Peyer's patch (tissue), 4 donors: Measurements from ENCODE around the gene TGFBR3L. TPM values are rescaled to one million over a fixed set of nuclear protein-coding genes. Genes with fewer than 3 reads are reported as not detected.

Source experiments
- DNase-seq, 3 donors: peaks; one replicate each; pipeline ENCODE4 v3.0.0-alpha.2; 2017 to 2019
- H3K27ac ChIP-seq, 4 donors: fragments of 200-600 bp; sonication (generic); one replicate each; pipeline ENCODE4 v1.5.1; 2016 to 2019
- H3K27me3 ChIP-seq, 2 donors: fragments of 200-600 bp; sonication (generic); one replicate each; pipeline ENCODE4 v1.5.1; 2019
- H3K36me3 ChIP-seq, 3 donors: fragments of 200-600 bp; sonication (generic); one replicate each; pipeline ENCODE4 v1.5.1; 2016 to 2019
- H3K4me1 ChIP-seq, 4 donors: fragments of 200-600 bp; sonication (generic); one replicate each; pipeline ENCODE4 v1.5.1; 2016 to 2019
- H3K4me3 ChIP-seq, 4 donors: fragments of 200-600 bp; sonication (generic); 1 replicate in 3 of 4; 2 replicates in 1 of 4; pipeline ENCODE4 v1.5.1; 2016 to 2019; ENCODE audit warnings: mild to moderate bottlenecking in 1 of 4
- H3K9me3 ChIP-seq, 4 donors: fragments of 200-600 bp; sonication (generic); one replicate each; pipeline ENCODE4 v1.5.1; 2016 to 2019; ENCODE audit warnings: mild to moderate bottlenecking in 1 of 4
- POLR2A ChIP-seq, 2 donors: fragments of 450-650 bp; IDR thresholded peaks; one replicate each; pipeline ENCODE4 v1.5.1; 2017; ENCODE audit warnings: antibody characterized with exemption in 2 of 2, mild to moderate bottlenecking in 2 of 2, moderate library complexity in 2 of 2
- total RNA-seq, 4 donors: library from RNA; depleted of rRNA; stranded (reverse); fragments of >200 nt; gene quantifications; one replicate each; pipeline ENCODE4 v1.1.0, GENCODE V29; 2016
- TF ChIP-seq, protein P1 (sequence below), 6 experiments: fragments of 450-650 bp in 4 of 6; fragments of 200-600 bp in 2 of 6; sonication (generic) in 1 of 6; IDR thresholded peaks; one replicate each; pipeline ENCODE4 v1.5.1; 2017 to 2019; ENCODE audit warnings: antibody characterized with exemption in 6 of 6, mild to moderate bottlenecking in 3 of 6, moderate library complexity in 1 of 6

TGFBR3L gene
- total RNA-seq, 4 donors from 2014 or later: not detected

DNA sequence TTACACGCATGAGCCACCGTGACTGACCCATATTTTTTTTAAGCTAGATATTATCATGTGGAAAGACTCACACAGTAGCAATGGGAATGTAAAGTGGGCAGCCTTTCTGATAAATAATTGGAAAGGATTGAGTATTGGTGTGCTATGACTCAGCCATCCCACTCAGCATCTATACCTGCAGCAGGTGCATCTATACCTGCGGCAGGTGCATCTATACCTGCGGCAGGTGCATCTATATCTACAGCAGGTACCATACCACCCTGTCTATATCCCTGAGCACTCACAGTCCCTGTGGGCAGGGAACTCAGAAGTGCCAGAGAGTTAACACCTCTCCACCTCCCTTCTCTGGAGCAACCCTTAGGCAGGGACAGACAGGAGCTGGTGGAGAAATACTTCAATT, 31.5 kb upstream of the TGFBR3L start:
- Histone ChIP-seq H3K9me3 (no peaks in the 10 kb centered on the region), H3K27ac (no peak overlapping the region), H3K4me3 (no peak overlapping the region), H3K27me3 (peaks cover 0 to 3% of the 10 kb centered on the region in 2 donors), H3K4me1 (peaks cover 0 to 2% (median 0%) of the 10 kb centered on the region in 4 donors), H3K36me3 (no peaks in the 10 kb centered on the region)
- DNase-seq: no peak
- TF ChIP-seq POLR2A (IDR thresholded peaks at IDR 0.05): no peak
- TF ChIP-seq, protein P1, sequence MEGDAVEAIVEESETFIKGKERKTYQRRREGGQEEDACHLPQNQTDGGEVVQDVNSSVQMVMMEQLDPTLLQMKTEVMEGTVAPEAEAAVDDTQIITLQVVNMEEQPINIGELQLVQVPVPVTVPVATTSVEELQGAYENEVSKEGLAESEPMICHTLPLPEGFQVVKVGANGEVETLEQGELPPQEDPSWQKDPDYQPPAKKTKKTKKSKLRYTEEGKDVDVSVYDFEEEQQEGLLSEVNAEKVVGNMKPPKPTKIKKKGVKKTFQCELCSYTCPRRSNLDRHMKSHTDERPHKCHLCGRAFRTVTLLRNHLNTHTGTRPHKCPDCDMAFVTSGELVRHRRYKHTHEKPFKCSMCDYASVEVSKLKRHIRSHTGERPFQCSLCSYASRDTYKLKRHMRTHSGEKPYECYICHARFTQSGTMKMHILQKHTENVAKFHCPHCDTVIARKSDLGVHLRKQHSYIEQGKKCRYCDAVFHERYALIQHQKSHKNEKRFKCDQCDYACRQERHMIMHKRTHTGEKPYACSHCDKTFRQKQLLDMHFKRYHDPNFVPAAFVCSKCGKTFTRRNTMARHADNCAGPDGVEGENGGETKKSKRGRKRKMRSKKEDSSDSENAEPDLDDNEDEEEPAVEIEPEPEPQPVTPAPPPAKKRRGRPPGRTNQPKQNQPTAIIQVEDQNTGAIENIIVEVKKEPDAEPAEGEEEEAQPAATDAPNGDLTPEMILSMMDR (IDR thresholded peaks at IDR 0.05): no peak

DNA sequence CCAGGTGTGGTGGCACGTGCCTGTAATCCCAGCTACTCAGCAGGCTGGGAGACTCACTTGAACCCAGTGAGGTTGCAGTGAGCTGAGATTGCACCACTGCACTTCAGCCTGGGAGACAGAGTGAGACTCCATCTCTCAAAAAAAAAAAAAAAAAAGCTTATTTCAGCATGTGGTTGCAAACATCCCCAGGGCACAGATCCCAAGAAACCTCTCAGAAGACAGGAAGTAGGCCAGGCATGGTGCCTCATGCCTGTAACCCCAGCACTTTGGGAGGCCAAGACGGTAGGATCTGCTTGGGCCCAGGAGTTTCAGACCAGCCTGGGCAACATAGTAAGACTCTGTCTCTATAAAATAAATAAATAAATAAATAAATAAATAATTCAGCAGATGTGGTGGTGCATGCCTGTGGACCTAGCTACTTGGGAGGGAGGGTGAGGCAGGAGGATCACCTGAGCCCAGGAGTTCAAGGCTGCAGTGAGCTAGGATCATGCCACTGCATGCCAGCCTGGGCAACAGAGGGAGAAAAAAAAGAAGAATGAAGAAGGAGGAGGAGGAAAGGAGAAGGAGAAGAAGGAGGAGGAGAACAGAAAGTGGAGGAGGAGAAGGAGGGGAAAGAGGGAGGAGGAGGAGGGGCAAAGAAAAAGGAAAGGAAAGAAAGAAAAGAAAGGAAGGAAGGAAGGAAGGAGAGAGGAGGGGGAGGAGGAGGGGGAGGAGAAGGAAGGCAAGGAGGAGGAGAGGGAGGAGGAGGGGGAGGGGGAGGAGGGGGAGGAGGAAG, 30.6 kb upstream of the TGFBR3L start:
- H3K36me3 ChIP-seq: no peaks in the 10 kb centered on the region
- DNase-seq: no peak
- TF ChIP-seq, protein P1 (IDR thresholded peaks at IDR 0.05): no peak
- no peak for TF ChIP-seq POLR2A (IDR thresholded peaks at IDR 0.05)
- no peak overlapping the region for H3K27ac ChIP-seq
- H3K4me1 ChIP-seq: peaks cover 0 to 11% (median 0%) of the 10 kb centered on the region in 4 donors
- no peaks in the 10 kb centered on the region for H3K9me3 ChIP-seq
- H3K4me3 ChIP-seq: no peak overlapping the region
- peaks cover 0 to 10% of the 10 kb centered on the region in 2 donors for H3K27me3 ChIP-seq

DNA sequence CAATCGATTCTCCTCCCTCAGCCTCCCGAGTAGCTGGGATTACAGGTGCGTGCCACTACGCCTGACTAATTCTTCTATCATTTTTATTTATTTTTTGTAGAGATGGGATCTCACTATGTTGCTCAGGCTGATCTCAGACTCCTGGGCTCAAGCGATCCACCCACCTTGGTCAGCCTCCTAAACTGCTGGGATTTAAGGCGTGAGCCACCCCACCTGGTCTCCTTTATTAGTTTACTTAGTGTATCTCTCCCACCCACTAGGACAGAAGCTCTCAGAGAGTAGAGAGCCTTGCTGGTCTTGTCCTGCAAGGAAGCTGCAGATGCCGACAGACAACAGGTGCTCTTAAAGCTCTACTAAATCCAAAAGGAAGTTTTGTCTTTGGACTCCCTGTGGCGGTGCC, 28.8 kb upstream of the TGFBR3L start:
- Histone ChIP-seq H3K27ac (no peak overlapping the region), H3K4me1 (peaks cover 0 to 12% (median 0%) of the 10 kb centered on the region in 4 donors), H3K9me3 (no peaks in the 10 kb centered on the region), H3K4me3 (no peak overlapping the region), H3K36me3 (no peaks in the 10 kb centered on the region), H3K27me3 (peaks cover 0 to 10% of the 10 kb centered on the region in 2 donors)
- no peak for TF ChIP-seq POLR2A (IDR thresholded peaks at IDR 0.05)
- TF ChIP-seq, protein P1 (IDR thresholded peaks at IDR 0.05): no peak
- no peak for DNase-seq

DNA sequence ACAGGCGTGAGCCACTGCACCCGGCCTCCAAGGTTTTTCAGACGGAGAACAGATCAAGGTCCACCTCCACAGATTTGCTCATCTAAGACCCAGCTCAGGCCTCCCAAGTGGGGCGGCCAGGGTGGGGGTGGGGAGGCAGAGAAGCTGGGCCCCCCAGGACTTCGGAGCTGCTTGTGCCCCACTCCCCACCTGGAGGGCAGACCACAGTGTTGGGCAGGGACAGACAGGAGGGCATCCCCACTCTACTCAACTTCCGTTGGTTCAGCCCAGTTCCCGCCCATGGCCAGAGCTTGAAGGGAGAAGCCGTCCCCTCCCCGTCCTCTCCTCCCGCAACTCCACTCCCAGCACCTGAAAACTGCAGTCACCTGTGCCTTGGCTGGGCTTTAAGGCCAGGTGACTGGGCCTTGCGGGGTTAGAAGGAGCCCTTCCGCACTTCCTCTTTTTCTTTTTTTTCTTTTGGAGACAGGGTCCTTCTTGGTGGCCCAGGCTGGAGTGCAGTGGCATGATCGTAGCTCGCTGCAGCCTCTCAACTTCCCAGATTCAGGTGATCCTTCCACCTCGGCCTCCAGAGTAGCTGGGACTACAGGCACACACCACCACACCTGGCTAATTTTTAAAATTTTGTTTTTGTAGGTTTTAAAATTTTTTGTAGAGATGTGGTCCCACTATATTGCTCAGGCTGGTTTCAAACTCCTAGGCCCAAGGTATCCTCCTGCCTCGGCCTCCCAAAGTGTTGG, 27.1 kb upstream of the TGFBR3L start:
- Histone ChIP-seq H3K36me3 (no peaks in the 10 kb centered on the region), H3K9me3 (no peaks in the 10 kb centered on the region), H3K27ac (no peak overlapping the region), H3K27me3 (peaks cover 0 to 10% of the 10 kb centered on the region in 2 donors), H3K4me3 (peak overlapping the region in 1 of 4 donors; percentile 56), H3K4me1 (peaks cover 0 to 12% (median 0%) of the 10 kb centered on the region in 4 donors)
- DNase-seq: no peak
- TF ChIP-seq POLR2A (IDR thresholded peaks at IDR 0.05): no peak
- TF ChIP-seq, protein P1 (IDR thresholded peaks at IDR 0.05): no peak

DNA sequence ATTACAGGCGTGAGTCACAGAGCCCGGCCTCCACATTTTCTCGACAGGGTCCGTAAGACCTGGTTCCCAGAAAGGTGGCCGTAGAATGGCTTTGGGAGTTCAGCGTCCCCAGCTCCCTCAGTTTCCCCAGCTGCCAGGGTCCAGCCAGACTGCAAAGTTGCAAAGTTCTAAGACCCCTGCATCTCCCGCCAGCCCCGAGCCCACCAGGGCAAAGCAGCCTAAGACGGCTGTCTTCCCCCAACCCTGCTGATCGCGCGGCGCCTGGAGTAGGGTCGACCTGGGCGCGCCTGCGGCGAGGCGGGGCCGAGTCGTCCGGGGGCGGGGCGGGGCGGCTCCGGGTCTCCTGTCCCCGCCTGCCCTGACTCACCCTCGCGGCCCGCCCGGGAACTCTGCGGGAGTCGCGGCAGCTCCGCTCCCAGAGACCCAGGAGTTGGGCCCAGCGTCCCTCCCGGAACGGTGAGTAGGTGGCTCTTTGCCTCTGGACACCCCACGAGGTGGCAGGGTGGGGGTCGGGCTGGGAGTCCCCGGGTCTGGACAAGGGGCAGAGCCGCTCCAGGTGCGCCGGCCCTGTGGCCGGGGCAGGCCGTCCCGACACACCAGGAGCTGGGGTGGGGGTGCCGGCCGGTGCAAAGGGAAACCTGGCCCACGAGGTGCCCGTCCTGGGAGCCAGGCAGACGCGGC, 26.3 kb upstream of the TGFBR3L start, which contains the start of gene LRRC8E:
Gene LRRC8E, plus strand, starts transcription at position 366 of the 681 bp plus-strand sequence. CDS start 7,094 bp downstream, outside the sequence.
- Histone ChIP-seq H3K4me1 (peaks cover 0 to 12% (median 0%) of the 10 kb centered on the region in 4 donors), H3K9me3 (no peaks in the 10 kb centered on the region), H3K4me3 (peak within 1 kb of the TSS in 2 of 4 donors; percentile 53 to 56), H3K36me3 (no peaks in the 10 kb centered on the region), H3K27me3 (peaks cover 0 to 10% of the 10 kb centered on the region in 2 donors), H3K27ac (no peak within 1 kb of the TSS)
- TF ChIP-seq, protein P1 (IDR thresholded peaks at IDR 0.05): no peak
- TF ChIP-seq POLR2A (IDR thresholded peaks at IDR 0.05): no peak
- peak in 2 of 3 donors; percentile 79 to 86 for DNase-seq
